ENCODE measurements around the gene LTA. TPM values are rescaled to one million over a fixed set of nuclear protein-coding genes. Genes with fewer than 3 reads are reported as not detected.
A peak's percentile ranks its signal among the peaks of the same experiment; 100 is the strongest.

The LTA gene
- total RNA-seq, 1 experiment from 2014 or later, result 1.1 TPM

DNA sequence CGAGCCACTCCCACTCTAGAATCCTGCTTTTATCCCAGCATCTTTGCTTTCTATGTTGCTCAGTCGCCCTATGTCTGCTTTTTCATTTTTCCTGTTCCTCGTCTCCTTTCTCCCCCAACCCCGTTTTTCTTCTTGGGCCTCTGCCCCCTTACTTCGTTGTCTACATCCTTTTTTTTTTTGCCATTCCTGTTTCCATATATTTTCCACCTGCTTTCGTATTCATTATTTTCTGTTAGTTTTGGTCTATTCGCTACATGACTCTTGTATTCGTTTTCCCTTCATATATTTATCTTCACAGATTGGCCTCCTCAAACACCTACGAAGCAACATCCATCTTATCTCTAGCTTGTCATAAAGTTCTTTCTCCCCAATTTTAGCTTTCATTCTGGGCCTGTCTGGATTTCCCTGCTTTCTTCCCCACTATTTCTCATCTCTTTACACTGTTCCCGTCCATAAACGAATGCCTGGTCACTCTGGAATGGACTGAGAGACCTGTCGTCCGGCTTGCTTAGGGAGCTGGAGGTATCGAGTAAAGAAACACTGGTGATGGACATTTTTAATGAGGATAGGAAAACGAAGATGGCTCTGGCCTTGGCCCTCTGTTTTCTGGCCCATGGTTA is 49.3 kb downstream of the LTA start:
- no peak for TF ChIP-seq CEBPB (IDR thresholded peaks at IDR 0.05; ENCODE audit: low read depth)
- no peak for TF ChIP-seq SIN3A (IDR thresholded peaks at IDR 0.05; ENCODE audit: low read depth)
- no peak for TF ChIP-seq ZBTB33 (IDR thresholded peaks at IDR 0.05; ENCODE audit: extremely low read depth, insufficient replicate concordance, low read length)
- TF ChIP-seq, protein P1, sequence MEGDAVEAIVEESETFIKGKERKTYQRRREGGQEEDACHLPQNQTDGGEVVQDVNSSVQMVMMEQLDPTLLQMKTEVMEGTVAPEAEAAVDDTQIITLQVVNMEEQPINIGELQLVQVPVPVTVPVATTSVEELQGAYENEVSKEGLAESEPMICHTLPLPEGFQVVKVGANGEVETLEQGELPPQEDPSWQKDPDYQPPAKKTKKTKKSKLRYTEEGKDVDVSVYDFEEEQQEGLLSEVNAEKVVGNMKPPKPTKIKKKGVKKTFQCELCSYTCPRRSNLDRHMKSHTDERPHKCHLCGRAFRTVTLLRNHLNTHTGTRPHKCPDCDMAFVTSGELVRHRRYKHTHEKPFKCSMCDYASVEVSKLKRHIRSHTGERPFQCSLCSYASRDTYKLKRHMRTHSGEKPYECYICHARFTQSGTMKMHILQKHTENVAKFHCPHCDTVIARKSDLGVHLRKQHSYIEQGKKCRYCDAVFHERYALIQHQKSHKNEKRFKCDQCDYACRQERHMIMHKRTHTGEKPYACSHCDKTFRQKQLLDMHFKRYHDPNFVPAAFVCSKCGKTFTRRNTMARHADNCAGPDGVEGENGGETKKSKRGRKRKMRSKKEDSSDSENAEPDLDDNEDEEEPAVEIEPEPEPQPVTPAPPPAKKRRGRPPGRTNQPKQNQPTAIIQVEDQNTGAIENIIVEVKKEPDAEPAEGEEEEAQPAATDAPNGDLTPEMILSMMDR (IDR thresholded peaks at IDR 0.05 in 2 of 3, conservative IDR thresholded peaks at IDR 0.05 in 1 of 3; ENCODE audit: borderline replicate concordance in 1 of 3, insufficient read depth in 1 of 3, low read depth in 2 of 3, low read length in 2 of 3), result no peak
- no peak for TF ChIP-seq ELF1 (IDR thresholded peaks at IDR 0.05; ENCODE audit: borderline replicate concordance, low read depth)
- TF ChIP-seq MAX (IDR thresholded peaks at IDR 0.05), result no peak
- no peak for TF ChIP-seq POLR2A (IDR thresholded peaks at IDR 0.05; ENCODE audit: borderline replicate concordance, extremely low read depth, insufficient read depth, insufficient read length)
- TF ChIP-seq REST (IDR thresholded peaks at IDR 0.05; ENCODE audit: low read depth), result no peak
- no peak for TF ChIP-seq RAD21 (IDR thresholded peaks at IDR 0.05; ENCODE audit: low read depth)
- no peak for TF ChIP-seq YY1 (IDR thresholded peaks at IDR 0.05; ENCODE audit: extremely low read depth, insufficient replicate concordance, low read depth, low read length)
- no peak for TF ChIP-seq ZNF274 (IDR thresholded peaks at IDR 0.05; ENCODE audit: low read depth, low read length)
- TF ChIP-seq ZFX (IDR thresholded peaks at IDR 0.05), result no peak
- TF ChIP-seq JUND (IDR thresholded peaks at IDR 0.05), result no peak
- TF ChIP-seq EZH2phosphoT487 (IDR thresholded peaks at IDR 0.05; ENCODE audit: borderline replicate concordance), result no peak

More for the DNA sequence above, 49.3 kb downstream of the LTA start:
- no peaks in the 10 kb centered on the region for H3K27me3 ChIP-seq (ENCODE audit: insufficient read depth, low read length)
- peak overlapping the region; percentile 91 for H3K4me2 ChIP-seq (ENCODE audit: low read length)
- H3K4me3 ChIP-seq (replicated peaks in 1 of 2; ENCODE audit: low read depth in 1 of 2, low read length in 2 of 2), result peak overlapping the region; percentile 99 to 100
- H4K20me1 ChIP-seq (ENCODE audit: insufficient read depth), result no peaks in the 10 kb centered on the region
- H3K9me2 ChIP-seq (ENCODE audit: insufficient read depth), result no peaks in the 10 kb centered on the region
- peak overlapping the region; percentile 98 for H3K9ac ChIP-seq (ENCODE audit: low read length)
- no peaks in the 10 kb centered on the region for H3K9me3 ChIP-seq (ENCODE audit: control insufficient read depth in 1 of 2, insufficient read depth in 1 of 2, low read depth in 1 of 2, low read length in 2 of 2)
- no peak overlapping the region for H2AFZ ChIP-seq (ENCODE audit: low read depth, low read length, poor library complexity, severe bottlenecking)
- intact Hi-C loops (cut with micrococcal nuclease), result no loop called here
- DNase-seq (ENCODE audit: low read depth, low spot score) (no peak), ATAC-seq (no peak)
- TSS peak; percentile 65 for BruUV-seq (replicated peaks)
- peaks cover 6 to 18% of the 10 kb centered on the region in 2 experiments; a peak in 3 of 4 replicates for H3K4me1 ChIP-seq (ENCODE audit: control insufficient read depth in 1 of 2, insufficient read depth in 2 of 2, low read length in 2 of 2)
- peaks cover 56% of the 10 kb centered on the region for H3K79me2 ChIP-seq (ENCODE audit: insufficient read depth, low read length)
- ChIA-PET CTCF (interaction anchor here (1.0 kb wide), 1 partner anchor 41 kb away, joined by 3 read pairs; no protein-coding TSS in a partner anchor), RAD21 (ENCODE audit: low non-redundant PET in 1 of 2, low total read pairs in 2 of 2, uncharacterized antibody in 2 of 2, unreplicated experiment in 2 of 2) (no interaction called here), POLR2A (interaction anchor here (0.7 to 0.8 kb wide), 2 partner anchors 30 to 43 kb away, joined by 3 read pairs; partner anchors contain the start of gene GPANK1)
- H3K27ac ChIP-seq (ENCODE audit: low read depth, low read length), result peak overlapping the region; percentile 90
- peaks cover 19 to 50% of the 10 kb centered on the region in 2 experiments for H3K36me3 ChIP-seq (ENCODE audit: control insufficient read depth in 1 of 2, insufficient read depth in 2 of 2, low read length in 2 of 2)
